Neural progenitor cell (in vitro differentiated cells): Measurements from ENCODE around the gene FCAMR.

Experiments
- EZH2 ChIP-seq: fragments of 200-600 bp; sonication (generic); IDR thresholded peaks from 2 replicates; pipeline ENCODE4 v1.6.1; 2017; ENCODE audit warnings: antibody characterized with exemption, mild to moderate bottlenecking, moderate library complexity
- EZH2phosphoT487 ChIP-seq: fragments of 200-600 bp; sonication (generic); IDR thresholded peaks from 2 replicates; pipeline ENCODE4 v1.6.1; 2017; ENCODE audit warnings: antibody characterized with exemption
- TF ChIP-seq, protein P1 (sequence below): fragments of 200-600 bp; sonication (generic); IDR thresholded peaks from 2 replicates; pipeline ENCODE4 v1.5.1; 2017; ENCODE audit warnings: antibody characterized with exemption, mild to moderate bottlenecking

DNA sequence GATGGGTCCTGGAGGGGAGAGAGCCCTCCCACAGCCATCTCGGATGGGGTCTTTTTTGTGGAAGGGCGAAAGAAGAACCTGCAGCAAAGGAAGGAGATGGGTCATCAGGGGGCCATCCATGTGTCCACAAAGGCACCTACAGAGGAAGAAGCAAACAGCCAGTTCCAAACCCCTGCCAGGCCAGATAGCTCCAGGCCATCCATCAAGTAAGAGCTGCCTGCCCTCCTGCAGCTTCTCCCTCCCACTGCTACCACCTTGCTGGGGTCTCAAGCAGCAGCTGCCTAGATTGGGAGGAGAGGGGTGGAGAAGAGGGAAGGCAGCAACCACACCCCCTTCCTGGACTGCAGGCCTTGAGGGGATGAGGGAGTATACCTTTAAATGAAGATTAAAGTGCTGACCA, 4.5 kb downstream of the FCAMR start:
- TF ChIP-seq, protein P1, sequence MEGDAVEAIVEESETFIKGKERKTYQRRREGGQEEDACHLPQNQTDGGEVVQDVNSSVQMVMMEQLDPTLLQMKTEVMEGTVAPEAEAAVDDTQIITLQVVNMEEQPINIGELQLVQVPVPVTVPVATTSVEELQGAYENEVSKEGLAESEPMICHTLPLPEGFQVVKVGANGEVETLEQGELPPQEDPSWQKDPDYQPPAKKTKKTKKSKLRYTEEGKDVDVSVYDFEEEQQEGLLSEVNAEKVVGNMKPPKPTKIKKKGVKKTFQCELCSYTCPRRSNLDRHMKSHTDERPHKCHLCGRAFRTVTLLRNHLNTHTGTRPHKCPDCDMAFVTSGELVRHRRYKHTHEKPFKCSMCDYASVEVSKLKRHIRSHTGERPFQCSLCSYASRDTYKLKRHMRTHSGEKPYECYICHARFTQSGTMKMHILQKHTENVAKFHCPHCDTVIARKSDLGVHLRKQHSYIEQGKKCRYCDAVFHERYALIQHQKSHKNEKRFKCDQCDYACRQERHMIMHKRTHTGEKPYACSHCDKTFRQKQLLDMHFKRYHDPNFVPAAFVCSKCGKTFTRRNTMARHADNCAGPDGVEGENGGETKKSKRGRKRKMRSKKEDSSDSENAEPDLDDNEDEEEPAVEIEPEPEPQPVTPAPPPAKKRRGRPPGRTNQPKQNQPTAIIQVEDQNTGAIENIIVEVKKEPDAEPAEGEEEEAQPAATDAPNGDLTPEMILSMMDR = no peak
- TF ChIP-seq EZH2 (no peak), EZH2phosphoT487 (no peak)
